HG03108 (cell line): Measurements from ENCODE around the gene FAXDC2.
"Not testable (repeated sequence)": the region's sequence is repeated elsewhere in the genome, so short reads cannot be mapped to it uniquely, and the experiment has no call there.

Experiments
- ATAC-seq: cut with Tn5 transposase; IDR thresholded peaks from one replicate; pipeline ENCODE4 v1.9.1; 2021; ENCODE audit warnings: moderate library complexity; ENCODE audit not compliant: unreplicated experiment

FAXDC2 gene

GRCh38 chr5:154831451-154831850, 19.0 kb downstream of the FAXDC2 start:
- no peak for ATAC-seq

DNA sequence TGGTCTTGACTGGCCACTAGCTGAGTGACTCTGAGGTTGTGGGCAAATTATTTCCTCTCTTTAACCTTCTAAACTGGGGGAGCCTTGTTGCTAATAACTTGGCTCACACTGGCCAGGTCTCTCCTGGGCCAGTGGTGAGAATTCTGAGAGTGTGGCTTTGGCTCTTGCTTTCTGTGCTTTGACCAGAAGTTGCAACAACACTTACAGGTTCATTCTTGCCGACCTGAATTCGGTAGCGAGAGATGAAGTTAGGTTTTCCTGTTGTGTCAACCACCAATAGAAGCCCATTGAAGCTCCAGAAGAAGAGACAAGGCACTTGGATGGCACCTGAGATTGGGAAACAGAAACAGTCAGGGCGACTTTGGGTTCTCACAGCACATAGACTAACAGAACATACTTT, 19.8 kb downstream of the FAXDC2 start:
- no peak for ATAC-seq

- ATAC-seq, result no peak
These were observed 20.2 kb downstream of the FAXDC2 start for GRCh38 chr5:154830219-154830595.

- no peak for ATAC-seq
These were observed 20.7 kb downstream of the FAXDC2 start for GRCh38 chr5:154829589-154830218.

GRCh38 chr5:154829181-154829588, 21.2 kb downstream of the FAXDC2 start:
- no peak for ATAC-seq

- ATAC-seq, result no peak
These were observed 26.3 kb downstream of the FAXDC2 start for GRCh38 chr5:154824070-154824469.

GRCh38 chr5:154823605-154824004, 26.8 kb downstream of the FAXDC2 start:
- no peak for ATAC-seq

- ATAC-seq, result not testable (repeated sequence)
These were observed 27.5 kb downstream of the FAXDC2 start for GRCh38 chr5:154822896-154823295.

DNA sequence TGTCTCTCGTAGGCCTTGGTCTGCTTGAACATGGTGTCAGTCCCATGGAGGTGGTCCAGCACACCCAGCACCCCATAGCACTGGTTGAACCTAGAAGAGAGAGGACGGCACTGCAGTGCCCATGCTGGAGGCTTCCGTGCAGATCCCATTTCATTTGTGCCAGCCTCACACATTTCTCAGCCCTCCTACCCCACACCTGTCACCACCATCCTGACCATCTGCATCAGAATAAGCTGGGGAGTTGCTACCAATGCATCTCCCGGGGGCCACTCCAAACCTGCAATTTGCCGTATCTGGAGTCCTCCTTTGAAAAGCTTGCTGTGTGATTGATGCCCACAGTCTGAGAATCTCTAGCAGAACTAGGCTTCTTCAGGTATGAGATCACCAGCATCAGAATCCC, 30.0 kb downstream of the FAXDC2 start:
- ATAC-seq, result no peak

GRCh38 chr5:154819546-154819945, 30.9 kb downstream of the FAXDC2 start:
- no peak for ATAC-seq

GRCh38 chr5:154818471-154819116, 31.8 kb downstream of the FAXDC2 start:
- no peak for ATAC-seq

GRCh38 chr5:154817815-154818214, 32.6 kb downstream of the FAXDC2 start:
- no peak for ATAC-seq

DNA sequence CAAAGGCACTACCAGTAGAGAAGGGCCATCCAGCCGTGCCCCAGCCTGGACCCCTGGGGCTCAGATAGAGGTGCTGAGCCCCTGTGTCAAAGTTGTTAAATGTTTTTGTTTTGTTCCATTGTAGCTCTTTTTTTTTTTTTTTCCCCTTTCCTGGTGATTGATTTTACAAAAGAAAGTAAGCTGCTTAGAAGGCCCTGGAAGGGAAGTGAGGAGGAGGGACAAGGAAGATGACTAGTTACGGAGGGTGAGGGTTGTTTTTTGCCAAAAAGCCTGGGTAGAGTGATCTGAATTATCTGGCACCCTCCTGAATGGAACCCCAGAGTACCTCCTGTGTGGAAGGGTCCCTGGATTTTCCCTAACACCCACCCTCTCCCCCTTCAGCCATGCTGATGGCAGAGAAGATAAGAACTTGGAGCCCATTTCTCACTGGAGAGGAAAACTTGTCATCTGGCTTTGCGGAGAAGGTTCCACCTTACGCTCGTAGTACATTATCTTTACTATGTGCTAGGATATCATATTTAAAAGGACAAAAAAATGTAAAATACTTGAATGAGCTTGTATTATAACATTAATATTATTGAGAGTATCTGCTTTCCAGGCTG, 33.4 kb downstream of the FAXDC2 start:
- no peak for ATAC-seq

GRCh38 chr5:154815684-154816247, 34.6 kb downstream of the FAXDC2 start:
- ATAC-seq, result no peak

GRCh38 chr5:154815025-154815424, 35.4 kb downstream of the FAXDC2 start:
- no peak for ATAC-seq

- no peak for ATAC-seq
These were observed 36.7 kb downstream of the FAXDC2 start for GRCh38 chr5:154813736-154814135.

DNA sequence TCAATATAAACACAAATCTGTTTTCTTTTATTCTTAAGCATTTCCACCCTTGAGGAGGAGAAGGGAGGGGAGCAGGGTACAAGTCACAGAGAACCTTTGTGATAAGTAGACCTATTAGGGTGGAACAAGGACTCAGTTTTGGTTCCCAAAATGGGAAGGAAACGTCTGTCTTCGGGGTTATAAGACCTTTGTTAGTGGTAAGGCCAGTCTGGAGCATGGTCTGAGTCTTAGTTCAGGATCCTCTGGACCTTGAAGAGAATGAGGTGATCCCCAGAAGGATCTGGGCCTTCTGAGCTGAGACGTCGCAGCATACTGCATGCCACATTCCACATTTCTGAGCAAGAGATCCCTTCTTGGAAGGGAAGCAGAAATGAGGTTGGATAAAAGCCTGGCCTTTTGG, 37.2 kb downstream of the FAXDC2 start:
- no peak for ATAC-seq

- ATAC-seq, result no peak
These were observed 38.5 kb downstream of the FAXDC2 start for GRCh38 chr5:154811653-154812465.

GRCh38 chr5:154811239-154811638, 39.2 kb downstream of the FAXDC2 start:
- no peak for ATAC-seq

GRCh38 chr5:154806176-154806575, 44.2 kb downstream of the FAXDC2 start:
- ATAC-seq, result no peak

GRCh38 chr5:154802050-154802449, 48.4 kb downstream of the FAXDC2 start:
- ATAC-seq, result no peak
